ENCODE data around the gene PTPRT.

GRCh38 chr20:43043887-43044286 is 145.8 kb downstream of the PTPRT start:
- no peak for TF ChIP-seq CTCF (conservative IDR thresholded peaks at IDR 0.05 in 1 of 2, IDR thresholded peaks at IDR 0.05 in 1 of 2; ENCODE audit: low read depth in 1 of 2, low read length in 2 of 2)
- TF ChIP-seq EZH2 (IDR thresholded peaks at IDR 0.05; ENCODE audit: low read length, missing control alignments) = no peak
